Fibroblast of lung (primary cell): ENCODE measurements around the gene OLFM3.

Experiments used
- EZH2 ChIP-seq: IDR thresholded peaks from 2 replicates; pipeline ENCODE4 v1.5.1; 2012; ENCODE audit warnings: low read length, control low read depth, mild to moderate bottlenecking; ENCODE audit errors: missing control alignments
- TF ChIP-seq, protein P1 (sequence below), 2 donors: IDR thresholded peaks in 1 of 2; conservative IDR thresholded peaks in 1 of 2; 1 replicate in 1 of 2; 2 replicates in 1 of 2; pipeline ENCODE4 v1.5.1; 2011 to 2012; ENCODE audit warnings: low read length in 2 of 2, control low read depth in 1 of 2, inconsistent platforms in 1 of 2, low read depth in 1 of 2, mild to moderate bottlenecking in 1 of 2

DNA sequence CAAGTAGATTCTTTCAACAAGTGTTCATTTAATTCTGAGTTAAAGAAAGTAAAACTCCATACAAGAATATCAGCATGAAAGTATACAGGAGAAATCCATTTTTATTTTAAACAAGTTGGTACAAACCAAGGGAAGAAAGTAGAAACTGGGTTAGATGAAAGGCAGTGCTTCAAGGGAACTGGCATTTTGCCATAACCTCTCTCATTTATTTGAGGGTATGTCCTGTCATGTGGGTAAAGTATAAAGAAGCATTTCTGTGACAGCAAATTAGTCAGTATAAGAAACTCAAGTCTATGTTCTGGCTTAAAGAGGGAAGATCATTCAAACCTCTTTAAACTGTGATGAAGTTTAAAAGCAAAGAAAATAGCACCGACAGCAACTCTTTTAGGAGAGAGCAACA lies 32.0 kb downstream of the OLFM3 start:
- TF ChIP-seq, protein P1, sequence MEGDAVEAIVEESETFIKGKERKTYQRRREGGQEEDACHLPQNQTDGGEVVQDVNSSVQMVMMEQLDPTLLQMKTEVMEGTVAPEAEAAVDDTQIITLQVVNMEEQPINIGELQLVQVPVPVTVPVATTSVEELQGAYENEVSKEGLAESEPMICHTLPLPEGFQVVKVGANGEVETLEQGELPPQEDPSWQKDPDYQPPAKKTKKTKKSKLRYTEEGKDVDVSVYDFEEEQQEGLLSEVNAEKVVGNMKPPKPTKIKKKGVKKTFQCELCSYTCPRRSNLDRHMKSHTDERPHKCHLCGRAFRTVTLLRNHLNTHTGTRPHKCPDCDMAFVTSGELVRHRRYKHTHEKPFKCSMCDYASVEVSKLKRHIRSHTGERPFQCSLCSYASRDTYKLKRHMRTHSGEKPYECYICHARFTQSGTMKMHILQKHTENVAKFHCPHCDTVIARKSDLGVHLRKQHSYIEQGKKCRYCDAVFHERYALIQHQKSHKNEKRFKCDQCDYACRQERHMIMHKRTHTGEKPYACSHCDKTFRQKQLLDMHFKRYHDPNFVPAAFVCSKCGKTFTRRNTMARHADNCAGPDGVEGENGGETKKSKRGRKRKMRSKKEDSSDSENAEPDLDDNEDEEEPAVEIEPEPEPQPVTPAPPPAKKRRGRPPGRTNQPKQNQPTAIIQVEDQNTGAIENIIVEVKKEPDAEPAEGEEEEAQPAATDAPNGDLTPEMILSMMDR (conservative IDR thresholded peaks at IDR 0.05 in 1 of 2, IDR thresholded peaks at IDR 0.05 in 1 of 2; ENCODE audit: low read depth in 1 of 2, low read length in 2 of 2): no peak
- no peak for TF ChIP-seq EZH2
